PC-3 (cell line): Measurements from ENCODE around the gene MS4A12.

Source experiments
- EZH2phosphoT487 ChIP-seq: fragments of 300-600 bp; sonication (generic); IDR thresholded peaks from 2 replicates; pipeline ENCODE4 v1.6.1; 2018; ENCODE audit warnings: mild to moderate bottlenecking, antibody characterized with exemption, low read length, borderline replicate concordance
- TF ChIP-seq, protein P1 (sequence below): fragments of 300-600 bp; sonication (generic); conservative IDR thresholded peaks from 2 replicates; pipeline ENCODE4 v1.5.1; 2017; ENCODE audit warnings: antibody characterized with exemption, low read depth, mild to moderate bottlenecking, low read length

GRCh38 chr11:60459345-60459744, 33.2 kb upstream of the MS4A12 start:
- TF ChIP-seq, protein P1, sequence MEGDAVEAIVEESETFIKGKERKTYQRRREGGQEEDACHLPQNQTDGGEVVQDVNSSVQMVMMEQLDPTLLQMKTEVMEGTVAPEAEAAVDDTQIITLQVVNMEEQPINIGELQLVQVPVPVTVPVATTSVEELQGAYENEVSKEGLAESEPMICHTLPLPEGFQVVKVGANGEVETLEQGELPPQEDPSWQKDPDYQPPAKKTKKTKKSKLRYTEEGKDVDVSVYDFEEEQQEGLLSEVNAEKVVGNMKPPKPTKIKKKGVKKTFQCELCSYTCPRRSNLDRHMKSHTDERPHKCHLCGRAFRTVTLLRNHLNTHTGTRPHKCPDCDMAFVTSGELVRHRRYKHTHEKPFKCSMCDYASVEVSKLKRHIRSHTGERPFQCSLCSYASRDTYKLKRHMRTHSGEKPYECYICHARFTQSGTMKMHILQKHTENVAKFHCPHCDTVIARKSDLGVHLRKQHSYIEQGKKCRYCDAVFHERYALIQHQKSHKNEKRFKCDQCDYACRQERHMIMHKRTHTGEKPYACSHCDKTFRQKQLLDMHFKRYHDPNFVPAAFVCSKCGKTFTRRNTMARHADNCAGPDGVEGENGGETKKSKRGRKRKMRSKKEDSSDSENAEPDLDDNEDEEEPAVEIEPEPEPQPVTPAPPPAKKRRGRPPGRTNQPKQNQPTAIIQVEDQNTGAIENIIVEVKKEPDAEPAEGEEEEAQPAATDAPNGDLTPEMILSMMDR = no peak
- no peak for TF ChIP-seq EZH2phosphoT487
